HL-60/S4 (cell line): ENCODE measurements around the gene CCDC12.
"Not testable (repeated sequence)": the region's sequence is repeated elsewhere in the genome, so short reads cannot be mapped to it uniquely, and the experiment has no call there.

ENCODE experiments used
- in situ Hi-C: fragments of 300-500 bp; cut with MboI; formaldehyde crosslinking; loops from 2 replicates; pipeline ENCODE4 v1.14.3; 2022; ENCODE audit warnings: low sequenced_read_pairs

Gene CCDC12

DNA sequence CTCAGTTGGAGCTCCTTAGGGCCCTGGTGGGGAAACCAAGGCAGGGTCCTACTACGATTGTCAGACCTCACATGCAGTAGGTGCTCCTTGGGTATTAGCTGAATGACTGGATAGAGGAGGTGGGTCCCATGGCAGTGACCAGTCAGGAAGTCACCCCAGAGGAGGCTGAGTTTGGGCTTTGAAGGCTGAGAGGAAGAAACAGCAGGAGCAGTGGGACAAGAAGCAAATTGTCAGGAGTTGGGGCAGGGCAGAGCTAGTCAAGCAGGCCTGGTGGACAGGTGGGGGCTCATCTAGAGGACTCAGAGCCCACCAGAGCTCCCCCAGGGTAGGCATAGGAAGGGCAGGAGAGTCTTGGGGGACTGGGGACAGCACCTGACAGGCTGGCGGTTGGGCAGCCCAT, 6.0 kb upstream of the CCDC12 start:
- in situ Hi-C loops = no loop called here

DNA sequence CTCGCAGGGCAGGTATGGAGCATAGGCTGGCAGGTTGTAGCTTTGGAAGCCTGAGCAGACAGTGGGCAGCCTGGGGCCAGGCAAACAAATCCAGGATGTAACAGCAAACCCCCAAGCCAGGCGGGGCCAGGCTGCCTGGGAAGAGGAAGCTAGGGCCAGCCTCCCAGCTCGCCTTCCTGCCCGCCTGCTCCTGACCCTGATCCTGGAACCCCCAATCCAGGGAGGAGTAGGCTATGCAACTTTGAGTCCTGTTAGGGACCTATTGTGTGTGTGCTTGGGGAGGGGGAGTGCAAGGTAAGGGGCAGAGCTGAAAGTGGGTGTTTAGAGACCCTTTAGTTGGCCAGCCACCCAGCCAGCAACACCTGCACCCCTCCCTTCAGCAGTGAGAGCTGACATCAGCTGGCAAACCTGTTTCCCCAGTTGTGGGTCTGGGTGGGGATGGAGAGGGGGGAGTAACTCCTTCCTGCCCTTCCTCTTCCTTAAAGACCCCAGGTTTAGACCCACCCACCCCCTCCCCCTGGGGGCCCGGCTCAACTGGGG, 5.5 kb upstream of the CCDC12 start:
- in situ Hi-C loops = no loop called here

DNA sequence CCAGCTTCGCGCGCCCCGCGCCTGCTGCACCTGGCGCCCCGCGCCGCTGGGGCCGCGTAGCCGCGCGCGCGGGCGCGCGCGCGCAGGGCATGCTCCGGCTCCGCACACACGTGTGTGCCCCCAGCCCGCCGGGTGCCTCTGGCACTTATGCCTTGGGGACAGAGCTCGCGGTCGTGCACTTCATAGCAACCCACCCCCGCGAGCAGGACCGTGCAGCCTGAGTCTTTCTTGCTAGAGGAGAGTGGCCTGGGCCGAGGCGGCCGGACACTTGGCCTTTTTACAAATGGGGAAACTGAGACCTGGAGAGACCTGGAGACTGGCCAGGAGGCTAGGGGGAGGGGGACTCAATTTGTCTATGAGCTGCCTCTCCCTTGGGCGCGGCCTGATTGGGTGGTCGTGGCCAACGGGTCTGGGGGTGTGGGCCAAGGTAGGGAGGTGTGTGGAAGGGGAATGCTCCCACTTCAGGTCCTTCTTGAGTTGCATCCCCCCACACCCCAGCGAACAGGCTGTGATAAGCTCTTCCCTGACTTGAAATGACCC, 3.5 kb upstream of the CCDC12 start:
- in situ Hi-C loops = no loop called here

GRCh38 chr3:46978985-46979944, 2.7 kb upstream of the CCDC12 start, which contains the start of gene NBEAL2:
TSS of gene NBEAL2 (plus strand) at chr3:46979666. CDS start at chr3:46979862, 196 bp downstream.
- in situ Hi-C loops = no loop called here

- in situ Hi-C loops = no loop called here
Measured at GRCh38 chr3:46978381-46978780, 1.8 kb upstream of the CCDC12 start.

GRCh38 chr3:46977811-46978195, 1.3 kb upstream of the CCDC12 start:
- in situ Hi-C loops = no loop called here

GRCh38 chr3:46974421-46975171, 1.9 kb downstream of the CCDC12 start:
- in situ Hi-C loops = no loop called here

DNA sequence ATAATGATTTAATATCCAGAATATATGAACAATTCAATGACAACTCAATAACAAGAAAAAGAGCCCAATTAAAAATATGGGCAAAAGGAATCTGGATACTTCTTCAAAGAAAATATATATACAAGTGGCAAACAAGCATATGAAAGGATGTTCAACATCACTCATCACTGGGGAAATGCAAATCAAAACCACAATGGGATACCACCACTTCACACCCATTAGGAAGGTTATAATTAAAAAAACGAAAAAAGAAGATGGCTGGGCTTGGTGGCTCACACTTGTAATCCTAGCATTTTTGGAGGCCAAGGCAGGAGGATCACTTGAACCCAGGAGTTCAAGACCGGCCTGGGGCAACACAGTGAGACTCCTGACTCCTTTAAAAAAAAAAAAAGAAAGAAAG, 4.1 kb downstream of the CCDC12 start:
- in situ Hi-C loops = no loop called here

DNA sequence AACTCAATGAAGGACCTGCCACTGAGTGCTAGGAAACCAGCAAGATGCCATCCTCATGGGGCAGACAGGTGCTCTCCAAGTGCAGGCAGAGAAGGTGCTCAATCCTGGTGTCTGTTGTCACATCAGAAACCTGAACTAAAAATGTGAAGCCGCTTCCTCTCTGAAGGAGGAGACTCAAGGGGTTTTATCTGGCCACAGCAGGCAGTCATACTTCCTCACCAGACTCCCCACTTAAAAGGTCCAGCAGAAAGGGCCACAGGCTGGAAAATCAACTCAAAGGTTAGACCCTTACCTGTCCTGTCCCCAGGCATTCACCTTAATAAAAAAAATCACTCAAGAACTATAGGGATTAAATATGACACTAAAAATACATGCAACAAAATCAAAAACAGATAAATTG, 4.8 kb downstream of the CCDC12 start:
- in situ Hi-C loops = no loop called here

DNA sequence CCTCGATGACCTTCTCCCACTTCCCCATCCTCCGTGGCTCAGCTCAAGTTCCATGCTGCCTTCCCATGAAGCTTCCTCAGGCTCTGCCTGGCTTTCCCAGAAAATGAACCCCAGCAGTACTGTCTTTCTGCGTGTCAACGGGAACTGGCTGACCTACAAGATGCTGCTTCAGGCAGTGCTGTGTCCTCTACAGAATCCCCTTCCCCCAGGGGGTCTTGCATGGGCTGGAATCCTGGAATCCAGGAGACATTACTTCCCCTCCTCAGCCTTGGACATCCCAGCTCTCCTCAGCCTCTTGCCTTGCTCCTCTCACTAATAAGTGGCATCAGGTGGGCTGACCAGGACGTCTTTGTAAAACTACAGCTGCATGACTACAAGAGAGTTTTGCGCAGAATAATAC, 5.4 kb downstream of the CCDC12 start:
- in situ Hi-C loops = no loop called here

GRCh38 chr3:46970391-46971091, 6.0 kb downstream of the CCDC12 start:
- in situ Hi-C loops = no loop called here

GRCh38 chr3:46968783-46969428, 7.6 kb downstream of the CCDC12 start:
- in situ Hi-C loops = no loop called here

GRCh38 chr3:46966811-46967210, 9.7 kb downstream of the CCDC12 start:
- in situ Hi-C loops = no loop called here

DNA sequence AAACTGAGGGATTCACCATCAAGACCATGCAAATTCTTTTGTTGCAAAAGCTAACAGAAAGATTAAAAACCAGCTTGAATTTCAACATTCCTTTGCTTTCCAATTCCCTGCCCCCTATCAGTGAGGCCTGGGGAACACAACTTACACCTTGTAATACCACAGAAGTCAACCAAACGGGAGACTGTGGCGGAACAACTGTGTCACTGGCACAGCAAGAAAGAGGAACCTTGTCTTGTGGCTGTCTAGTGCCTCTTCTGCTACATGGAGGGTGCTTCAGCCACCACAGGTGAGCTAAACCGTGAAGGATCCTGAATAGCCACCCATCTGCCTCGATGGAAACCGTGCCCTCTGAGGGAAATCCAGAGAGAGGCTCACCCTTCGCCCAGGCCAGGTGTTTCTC, 11.4 kb downstream of the CCDC12 start:
- in situ Hi-C loops = no loop called here

- in situ Hi-C loops = not testable (repeated sequence)
Measured at GRCh38 chr3:46964038-46964590, 12.4 kb downstream of the CCDC12 start.

DNA sequence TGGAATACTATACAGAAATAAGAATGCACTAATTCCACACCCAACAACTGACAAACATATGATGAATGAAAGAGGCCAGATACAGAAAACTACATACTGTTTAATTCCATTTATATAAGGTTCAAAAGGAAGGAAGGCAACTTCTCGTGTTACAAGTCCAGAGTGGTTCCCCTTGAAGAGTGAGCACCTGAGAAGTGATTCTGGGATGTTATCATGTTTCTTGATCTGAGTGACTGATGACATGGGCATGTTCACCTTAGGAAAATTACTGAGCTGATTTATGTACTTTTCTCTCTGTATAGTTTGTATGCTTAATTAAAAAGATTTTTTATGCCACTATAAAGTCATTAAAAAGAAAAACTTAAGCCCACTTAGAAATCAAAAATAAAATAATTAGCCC, 13.6 kb downstream of the CCDC12 start:
- in situ Hi-C loops = no loop called here

- in situ Hi-C loops = no loop called here
Measured at GRCh38 chr3:46962427-46962826, 14.1 kb downstream of the CCDC12 start.

DNA sequence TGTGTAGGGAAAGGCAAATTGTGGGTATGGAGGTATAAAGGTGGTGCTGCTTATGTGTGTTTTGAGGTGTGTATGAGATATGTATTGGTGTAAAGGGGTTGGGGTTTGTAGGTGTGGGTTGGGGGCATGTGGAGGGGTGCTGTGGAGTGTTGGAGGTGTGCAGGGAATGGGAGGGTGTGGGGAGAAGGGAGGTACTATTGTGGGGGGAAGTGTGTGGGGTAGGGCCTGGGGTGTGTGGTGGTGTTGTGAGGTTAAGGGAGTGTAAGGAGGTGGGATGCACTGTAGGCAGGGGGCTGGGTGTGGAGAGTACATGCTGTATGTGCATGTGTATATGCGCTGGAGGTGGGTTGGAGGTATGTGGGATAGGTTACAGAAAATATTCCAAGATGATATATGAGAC, 15.7 kb downstream of the CCDC12 start:
- in situ Hi-C loops = no loop called here

DNA sequence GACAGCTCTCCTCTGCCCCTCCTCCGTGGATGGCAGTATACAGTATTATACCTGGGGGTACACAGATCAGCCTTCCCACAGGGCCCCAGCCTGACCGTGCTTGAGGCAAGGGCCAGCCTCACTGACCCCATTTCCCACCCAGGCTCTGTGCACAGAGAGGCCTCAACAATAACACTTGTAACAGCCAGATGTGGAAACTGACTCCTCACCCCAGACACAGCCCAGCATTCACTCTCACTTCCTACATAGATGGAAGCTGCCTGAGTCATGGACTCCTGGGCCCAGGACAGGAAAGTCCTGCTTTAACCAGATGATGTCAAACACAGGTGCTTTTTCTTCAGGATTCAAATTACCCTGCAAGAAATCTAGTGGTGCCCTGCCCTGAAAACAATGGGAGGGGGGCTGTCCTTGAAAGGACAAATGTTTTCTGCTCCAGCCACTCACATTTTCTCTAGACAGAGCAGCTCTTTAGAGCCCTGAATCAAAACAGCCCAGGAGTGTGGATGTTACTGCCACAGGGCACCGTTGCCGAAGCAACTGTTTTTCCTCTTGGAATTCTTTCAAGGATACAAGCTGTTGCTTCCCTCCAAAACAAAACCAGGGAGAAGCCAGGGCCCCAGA, 16.4 kb downstream of the CCDC12 start:
- in situ Hi-C loops = no loop called here

DNA sequence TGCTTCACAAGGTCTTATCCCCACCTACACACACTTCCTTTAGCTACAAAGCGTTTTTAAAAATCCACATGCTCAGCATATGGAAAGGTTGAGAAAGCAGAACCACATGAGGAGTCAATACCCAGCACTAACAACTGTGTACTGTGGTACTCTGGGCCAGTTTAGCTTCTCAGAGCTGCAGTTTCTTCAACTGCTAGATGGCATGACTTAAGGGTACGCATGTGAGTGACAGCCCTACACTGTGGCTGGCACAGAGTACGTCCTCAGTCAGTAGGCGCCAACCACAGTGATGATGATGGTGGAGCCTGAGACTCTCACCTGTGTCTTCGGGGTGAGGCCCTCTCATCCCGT, 17.4 kb downstream of the CCDC12 start:
- in situ Hi-C loops = no loop called here
